H1 (cell line): ENCODE results near the gene MAN1C1. TPM values are rescaled to one million over a fixed set of nuclear protein-coding genes. Genes with fewer than 3 reads are reported as not detected.

ENCODE experiments used
- CTCF ChIA-PET: fragments of 300-600 bp; sonication (Branson Sonifier 250); formaldehyde crosslinking; loops from one replicate; lab custom pipeline; 2021; ENCODE audit not compliant: partially characterized antibody; lab: Charles Lee
- POLR2A ChIA-PET: fragments of 300-600 bp; sonication (Branson Sonifier 250); formaldehyde crosslinking; loops from one replicate; lab custom pipeline; 2021; ENCODE audit warnings: inconsistent platforms; ENCODE audit not compliant: partially characterized antibody; lab: Charles Lee
- DNase-seq, 2 experiments: peaks; one replicate each; pipeline versions ENCODE4 v3.0.0 to v3.0.0-alpha.2; 2010 to 2022; ENCODE audit warnings: low spot score in 2 of 2, low read depth in 1 of 2, mixed read lengths in 1 of 2
- FAIRE-seq: peaks from 2 replicates; lab custom pipeline; 2011; peaks lifted over from hg19 to GRCh38; lab: Jason Lieb, UNC
- H2AFZ ChIP-seq: 2 replicates; pipeline ENCODE4 v1.8.1; 2012; ENCODE audit warnings: low read length, inconsistent platforms
- H2AK5ac ChIP-seq: 2 replicates; pipeline ENCODE4 v1.6.1; 2013; ENCODE audit warnings: low read depth, low read length
- H2BK120ac ChIP-seq: replicated peaks from 2 replicates; pipeline ENCODE3; 2013; ENCODE audit warnings: low read depth, low read length, inconsistent platforms
- H2BK12ac ChIP-seq: 2 replicates; pipeline ENCODE4 v1.6.1; 2013; ENCODE audit warnings: low read depth, low read length
- H2BK15ac ChIP-seq: 2 replicates; pipeline ENCODE4 v1.6.1; 2013; ENCODE audit warnings: low read length
- H2BK20ac ChIP-seq: 2 replicates; pipeline ENCODE4 v1.6.1; 2013; ENCODE audit warnings: low read length
- H2BK5ac ChIP-seq: 2 replicates; pipeline ENCODE4 v1.6.1; 2013; ENCODE audit warnings: low read depth, low read length
- H3K14ac ChIP-seq: 2 replicates; pipeline ENCODE4 v1.6.1; 2013; ENCODE audit warnings: inconsistent platforms; ENCODE audit not compliant: insufficient read length
- H3K18ac ChIP-seq: 2 replicates; pipeline ENCODE4 v1.6.1; 2013; ENCODE audit warnings: low read length; ENCODE audit errors: extremely low read depth
- H3K23ac ChIP-seq: 2 replicates; pipeline ENCODE4 v1.6.1; 2013; ENCODE audit warnings: inconsistent platforms; ENCODE audit not compliant: insufficient read length
- H3K23me2 ChIP-seq: 2 replicates; pipeline ENCODE4 v1.6.1; 2013; ENCODE audit warnings: low read depth, low read length
- H3K27ac ChIP-seq: 2 replicates; pipeline ENCODE4 v1.6.1; 2011; ENCODE audit warnings: low read depth, low read length, inconsistent platforms
- H3K27me3 ChIP-seq, 4 experiments: replicated peaks in 1 of 4; 1 replicate in 1 of 4; 2 replicates in 3 of 4; pipeline versions ENCODE4 v1.6.1 to v1.8.1; 2011 to 2013; ENCODE audit warnings: low read length in 3 of 4, mild to moderate bottlenecking in 3 of 4, inconsistent platforms in 2 of 4, mixed read lengths in 2 of 4, moderate library complexity in 1 of 4; ENCODE audit not compliant: control insufficient read depth in 3 of 4, insufficient read depth in 3 of 4; ENCODE audit errors: extremely low read depth in 1 of 4
- H3K36me3 ChIP-seq, 4 experiments: 2 replicates each; pipeline versions ENCODE4 v1.6.1 to v1.8.1; 2011 to 2013; ENCODE audit warnings: mild to moderate bottlenecking in 4 of 4, low read length in 3 of 4, moderate library complexity in 2 of 4, control low read depth in 1 of 4, inconsistent platforms in 1 of 4; ENCODE audit not compliant: insufficient read depth in 4 of 4, control insufficient read depth in 2 of 4
- H3K4ac ChIP-seq: replicated peaks from 2 replicates; pipeline ENCODE3; 2013; ENCODE audit warnings: low read length, low read depth, mixed read lengths, inconsistent platforms; ENCODE audit not compliant: insufficient read length
- H3K4me1 ChIP-seq, 4 experiments: replicated peaks in 1 of 4; 1 replicate in 1 of 4; 2 replicates in 3 of 4; pipeline versions ENCODE4 v1.6.1 to v1.8.1; 2011 to 2013; ENCODE audit warnings: low read length in 3 of 4, inconsistent platforms in 2 of 4, mixed read lengths in 1 of 4; ENCODE audit not compliant: insufficient read depth in 4 of 4, control insufficient read depth in 3 of 4
- H3K4me2 ChIP-seq, 2 experiments: 2 replicates each; pipeline versions ENCODE4 v1.6.1 to v1.8.1; 2011 to 2013; ENCODE audit warnings: low read depth in 2 of 2, low read length in 2 of 2, control low read depth in 1 of 2, inconsistent platforms in 1 of 2, mild to moderate bottlenecking in 1 of 2; ENCODE audit not compliant: insufficient read depth in 1 of 2
- H3K4me3 ChIP-seq, 4 experiments: fragments of 200-600, 300-600 bp in 1 of 4; sonication (generic), shearing (Covaris generic), sonication (Bioruptor Twin) in 1 of 4; 2 replicates each; pipeline versions ENCODE4 v1.5.1 to v1.8.1; 2011 to 2016; ENCODE audit warnings: low read length in 4 of 4, low read depth in 3 of 4, control low read depth in 2 of 4, inconsistent platforms in 2 of 4, mild to moderate bottlenecking in 2 of 4, mixed read lengths in 1 of 4, moderate library complexity in 1 of 4; ENCODE audit not compliant: insufficient read depth in 2 of 4; ENCODE audit errors: extremely low read depth in 1 of 4
- H3K56ac ChIP-seq: replicated peaks from 2 replicates; pipeline ENCODE3; 2013; ENCODE audit warnings: low read depth, mild to moderate bottlenecking, mixed read lengths, low read length, inconsistent platforms; ENCODE audit not compliant: insufficient read length
- H3K79me1 ChIP-seq: 2 replicates; pipeline ENCODE4 v1.6.1; 2013; ENCODE audit warnings: low read depth, low read length, control low read depth
- H3K79me2 ChIP-seq, 2 experiments: 2 replicates each; pipeline versions ENCODE4 v1.6.1 to v1.8.1; 2012 to 2013; ENCODE audit warnings: low read length in 2 of 2, mild to moderate bottlenecking in 2 of 2, inconsistent platforms in 1 of 2; ENCODE audit not compliant: insufficient read depth in 2 of 2, control insufficient read depth in 1 of 2
- H3K9ac ChIP-seq, 4 experiments: replicated peaks in 1 of 4; 1 replicate in 1 of 4; 2 replicates in 3 of 4; pipeline versions ENCODE4 v1.6.1 to v1.8.1; 2011 to 2013; ENCODE audit warnings: low read depth in 3 of 4, low read length in 3 of 4, control low read depth in 2 of 4, mild to moderate bottlenecking in 2 of 4, moderate library complexity in 2 of 4, inconsistent platforms in 1 of 4; ENCODE audit errors: extremely low read depth in 1 of 4
- H3K9me3 ChIP-seq, 2 experiments: 2 replicates each; pipeline versions ENCODE4 v1.6.1 to v1.8.1; 2012 to 2013; ENCODE audit warnings: mild to moderate bottlenecking in 2 of 2, moderate library complexity in 2 of 2, control low read depth in 1 of 2, inconsistent platforms in 1 of 2, low read depth in 1 of 2, low read length in 1 of 2, mixed read lengths in 1 of 2; ENCODE audit not compliant: insufficient read depth in 2 of 2
- H4K20me1 ChIP-seq, 2 experiments: replicated peaks in 1 of 2; 2 replicates each; pipeline versions ENCODE3 to v1.8.1; 2011 to 2013; ENCODE audit warnings: inconsistent platforms in 2 of 2, low read length in 2 of 2, mild to moderate bottlenecking in 1 of 2; ENCODE audit not compliant: insufficient read depth in 2 of 2, control insufficient read depth in 1 of 2
- H4K5ac ChIP-seq: 2 replicates; pipeline ENCODE4 v1.6.1; 2013; ENCODE audit warnings: low read length, low read depth, mixed read lengths, inconsistent platforms; ENCODE audit not compliant: insufficient read length
- H4K8ac ChIP-seq: 2 replicates; pipeline ENCODE4 v1.8.0; 2013; ENCODE audit warnings: mild to moderate bottlenecking, moderate library complexity, low read length, inconsistent platforms; ENCODE audit not compliant: insufficient read depth; ENCODE audit errors: extremely low read depth
- H4K91ac ChIP-seq: replicated peaks from 2 replicates; pipeline ENCODE3; 2013; ENCODE audit warnings: low read length, mixed read lengths, inconsistent platforms; ENCODE audit not compliant: insufficient read length
- KDM1A ChIP-seq: fragments of 200-600, 300-600 bp; sonication (generic); IDR thresholded peaks from 2 replicates; pipeline ENCODE4 v1.7.1; 2016; ENCODE audit warnings: mild to moderate bottlenecking, low read length, borderline replicate concordance
- KDM4A ChIP-seq: IDR thresholded peaks from one replicate; pipeline ENCODE4 v1.7.1; 2012; ENCODE audit warnings: low read depth, mild to moderate bottlenecking, moderate library complexity, low read length, inconsistent platforms; ENCODE audit not compliant: severe bottlenecking
- WGBS, 2 experiments: shearing (Covaris generic) in 1 of 2; methylation state at CpG; one replicate each; pipeline versions ENCODE4 v1.1.6 to v1.1.7; 2013 to 2015; ENCODE audit warnings: low lambda C conversion rate in 2 of 2, mixed read lengths in 2 of 2, inconsistent platforms in 1 of 2, low coverage in 1 of 2, missing lambda C conversion rate in 1 of 2; ENCODE audit not compliant: insufficient replicate concordance in 2 of 2, insufficient coverage in 1 of 2, insufficient read length in 1 of 2; ENCODE audit errors: extremely low coverage in 1 of 2, missing lambda C conversion rate in 1 of 2; 5-methylcytosine and 5-hydroxymethylcytosine counted together
- polyA plus RNA-seq, 7 experiments: library from polyadenylated mRNA; depleted of rRNA in 3 of 7; stranded (reverse) in 5 of 7; unstranded in 2 of 7; fragments of >200 nt in 5 of 7; fragments of 200-250 nt in 2 of 7; gene quantifications; 1 replicate in 5 of 7; 2 replicates in 1 of 7; 4 replicates in 1 of 7; pipeline versions ENCODE4 v1.2.1 to v1.2.3, GENCODE V29; 2011 to 2013; ENCODE audit warnings: missing spikeins in 2 of 7, mixed read lengths in 2 of 7
- total RNA-seq: library from RNA; stranded (reverse); fragmentation: NEBNext Ultra II Directional; extraction: Animal tissue kit (Norgen Biotek cat#: 25700); gene quantifications from 2 replicates; pipeline ENCODE4 v1.2.1, GENCODE V29; 2021

MAN1C1 gene
- total and polyA plus RNA-seq, 2 of the 8 experiments (the other 6 are each of a cell fraction or from before 2014, with no cell fraction given): 7.8 to 15.2 TPM

- H4K8ac ChIP-seq: no peak overlapping the region
- DNase-seq (no peak), FAIRE-seq (no peak)
- peaks cover 0 to 16% (median 3%) of the 10 kb centered on the region in 4 experiments; a peak in 6 of 7 replicates for H3K4me1 ChIP-seq
- H2AFZ ChIP-seq: no peak overlapping the region
- no peak overlapping the region for H3K56ac ChIP-seq
- H3K79me1 ChIP-seq: no peaks in the 10 kb centered on the region
- ChIA-PET CTCF (interaction anchor here (0.8 to 1.4 kb wide), 6 partner anchors 12 to 24 kb away, joined by 3 to 5 read pairs (median 4); no protein-coding TSS in a partner anchor), POLR2A (interaction anchor here (1.0 kb wide), 1 partner anchor 48 kb away, joined by 3 read pairs; no protein-coding TSS in a partner anchor)
- H3K4ac ChIP-seq: no peak overlapping the region
- H4K91ac ChIP-seq: no peak overlapping the region
- TF ChIP-seq KDM1A: 0 out of 2 replicates have a peak, but pooled peaks have one; percentile 21
- TF ChIP-seq KDM4A: no peak
- no peak overlapping the region for H2BK5ac ChIP-seq
- no peaks in the 10 kb centered on the region for H3K79me2 ChIP-seq
- H3K23ac ChIP-seq: no peak overlapping the region
- no peak overlapping the region for H3K18ac ChIP-seq
- peak overlapping the region; percentile 92; the same call in 1 of the 2 replicates for H2BK15ac ChIP-seq
- no peak overlapping the region for H3K27ac ChIP-seq
- no peak overlapping the region for H2BK12ac ChIP-seq
- no peaks in the 10 kb centered on the region for H3K23me2 ChIP-seq
- 85% methylated on average over 13 of the region's 13 CpGs; no CpG with 5 or more reads in 1 of the 2 experiments for WGBS, 2 experiments
- no peak overlapping the region for H3K4me3 ChIP-seq
- no peak overlapping the region for H3K9ac ChIP-seq
- H2AK5ac ChIP-seq: no peak overlapping the region
- H3K14ac ChIP-seq: no peak overlapping the region
- H3K4me2 ChIP-seq: no peak overlapping the region
- H4K20me1 ChIP-seq: no peaks in the 10 kb centered on the region
- H4K5ac ChIP-seq: no peak overlapping the region
- H2BK20ac ChIP-seq: no peak overlapping the region
- H3K9me3 ChIP-seq: no peaks in the 10 kb centered on the region
- H3K36me3 ChIP-seq: no peaks in the 10 kb centered on the region
- no peaks in the 10 kb centered on the region; a peak in 1 of 7 replicates for H3K27me3 ChIP-seq
- no peak overlapping the region for H2BK120ac ChIP-seq
These were observed 157.7 kb downstream of the MAN1C1 start for GRCh38 chr1:25774206-25774803.
